Right ventricle myocardium inferior (tissue), 1 donor: ENCODE measurements around the gene LRRFIP1. TPM values are rescaled to one million over a fixed set of nuclear protein-coding genes. Genes with fewer than 3 reads are reported as not detected.
"Not testable (repeated sequence)": the region's sequence is repeated elsewhere in the genome, so short reads cannot be mapped to it uniquely, and the experiment has no call there.

Experiments used
- ATAC-seq: fragments of 200-7000 bp; cut with Tn5 transposase; one replicate; pipeline ENCODE4 v1.9.1; 2020; ENCODE audit warnings: mild to moderate bottlenecking, moderate library complexity
- DNase-seq: peaks from one replicate; pipeline ENCODE4 v3.0.0; 2021; ENCODE audit errors: missing footprints
- intact Hi-C: fragments of 100-400 bp; cut with DNase I; formaldehyde crosslinking; loops from one replicate; pipeline ENCODE4 v1.11.0; 2022
- total RNA-seq: library from RNA; stranded (reverse); fragmentation: NEBNext Ultra II Directional; extraction: Animal tissue kit (Norgen Biotek cat#: 25700); gene quantifications from one replicate; pipeline ENCODE4 v1.2.1, GENCODE V29; 2021
- donor health status: DM: no; HTN: yes; CAD: no; lungs with severe emphysema.

The LRRFIP1 gene
- total RNA-seq, 1 donor from 2014 or later: 104 TPM

DNA sequence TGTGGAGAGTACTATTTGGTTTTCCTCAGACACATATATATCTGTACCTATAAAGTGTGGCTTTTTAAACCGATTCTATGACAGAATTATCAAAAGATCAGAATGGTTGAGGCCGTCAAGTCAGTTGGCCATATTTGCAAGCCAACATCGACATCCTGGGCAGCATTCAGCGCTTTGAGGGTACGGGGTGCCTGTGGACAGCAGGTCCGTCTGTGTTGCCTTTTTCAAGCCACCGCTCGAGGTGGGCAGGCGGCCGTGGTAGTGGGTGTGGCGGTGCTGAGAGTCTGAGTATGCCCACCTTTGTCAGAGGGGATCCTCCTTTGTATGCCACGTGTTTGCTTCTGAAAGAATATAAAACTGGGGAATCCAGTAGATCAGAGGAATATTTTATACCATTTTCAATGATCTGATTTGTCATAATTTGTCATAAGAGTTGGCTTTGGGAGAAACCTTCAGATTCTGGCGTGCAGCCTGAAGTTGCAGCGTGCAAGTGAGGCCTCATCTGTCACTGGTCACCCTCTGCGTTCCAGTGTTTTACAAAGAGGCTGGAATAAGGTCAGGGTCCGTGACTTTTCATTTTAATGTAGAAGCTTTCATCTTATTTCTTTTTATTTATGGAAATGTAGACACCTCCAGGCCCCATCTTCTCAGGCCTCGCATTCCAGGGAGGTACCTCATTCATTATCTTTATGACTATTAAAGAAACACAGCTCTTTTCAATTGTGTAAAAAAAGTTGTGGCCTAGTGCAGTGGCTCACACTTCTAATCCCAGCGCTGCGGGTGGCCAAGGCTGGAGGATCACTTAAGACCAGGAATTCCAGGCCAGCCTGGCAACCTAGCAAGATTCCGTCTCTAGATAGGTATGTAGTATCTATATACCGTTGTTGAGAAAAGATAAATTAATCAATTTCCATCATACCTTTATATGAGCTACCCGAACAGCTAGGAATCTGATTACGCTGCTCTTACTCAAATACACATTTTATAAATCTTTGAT is 133.4 kb downstream of the LRRFIP1 start:
- ATAC-seq (no peak), DNase-seq (no peak)
- intact Hi-C loops: no loop called here

DNA sequence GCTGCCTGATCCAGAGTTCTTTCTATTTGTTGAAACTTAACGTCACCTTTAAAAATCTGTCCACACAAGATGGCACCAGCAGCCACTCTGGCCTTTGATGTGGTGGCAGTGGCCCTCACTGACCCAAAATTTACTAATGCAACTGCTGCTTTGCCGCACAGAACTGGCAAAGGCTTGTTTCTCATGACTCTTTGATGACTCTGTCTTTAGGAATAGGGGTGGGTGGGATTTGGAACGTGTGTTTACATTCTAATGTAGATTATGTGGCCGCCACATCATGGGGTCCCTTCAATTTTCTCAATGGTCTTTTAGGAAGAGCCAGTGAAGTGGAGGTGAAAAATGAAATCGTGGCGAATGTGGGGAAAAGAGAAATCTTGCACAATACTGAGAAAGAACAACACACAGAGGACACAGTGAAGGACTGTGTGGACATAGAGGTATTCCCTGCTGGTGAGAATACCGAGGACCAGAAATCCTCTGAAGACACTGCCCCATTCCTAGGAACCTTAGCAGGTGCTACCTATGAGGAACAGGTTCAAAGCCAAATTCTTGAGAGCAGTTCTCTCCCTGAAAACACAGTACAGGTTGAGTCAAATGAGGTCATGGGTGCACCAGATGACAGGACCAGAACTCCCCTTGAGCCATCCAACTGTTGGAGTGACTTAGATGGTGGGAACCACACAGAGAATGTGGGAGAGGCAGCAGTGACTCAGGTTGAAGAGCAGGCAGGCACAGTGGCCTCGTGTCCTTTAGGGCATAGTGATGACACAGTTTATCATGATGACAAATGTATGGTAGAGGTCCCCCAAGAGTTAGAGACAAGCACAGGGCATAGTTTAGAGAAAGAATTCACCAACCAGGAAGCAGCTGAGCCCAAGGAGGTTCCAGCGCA is 135.2 kb downstream of the LRRFIP1 start:
- intact Hi-C loops, ATAC-seq, DNase-seq: not testable (repeated sequence)

DNA sequence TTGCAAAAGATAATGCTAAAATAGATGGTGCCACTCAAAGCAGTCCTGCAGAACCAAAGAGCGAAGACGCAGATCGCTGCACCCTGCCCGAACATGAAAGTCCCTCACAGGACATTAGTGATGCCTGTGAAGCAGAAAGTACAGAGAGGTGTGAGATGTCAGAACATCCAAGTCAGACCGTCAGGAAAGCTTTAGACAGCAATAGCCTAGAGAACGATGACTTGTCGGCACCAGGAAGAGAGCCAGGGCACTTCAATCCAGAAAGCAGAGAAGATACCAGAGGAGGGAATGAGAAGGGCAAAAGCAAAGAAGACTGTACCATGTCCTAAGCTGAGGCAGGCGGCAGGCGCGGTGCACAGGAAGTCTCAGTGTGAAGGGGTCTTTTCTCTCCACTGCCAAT is 136.4 kb downstream of the LRRFIP1 start:
- intact Hi-C loops: no loop called here
- no peak for DNase-seq
- peak; percentile 79 for ATAC-seq

DNA sequence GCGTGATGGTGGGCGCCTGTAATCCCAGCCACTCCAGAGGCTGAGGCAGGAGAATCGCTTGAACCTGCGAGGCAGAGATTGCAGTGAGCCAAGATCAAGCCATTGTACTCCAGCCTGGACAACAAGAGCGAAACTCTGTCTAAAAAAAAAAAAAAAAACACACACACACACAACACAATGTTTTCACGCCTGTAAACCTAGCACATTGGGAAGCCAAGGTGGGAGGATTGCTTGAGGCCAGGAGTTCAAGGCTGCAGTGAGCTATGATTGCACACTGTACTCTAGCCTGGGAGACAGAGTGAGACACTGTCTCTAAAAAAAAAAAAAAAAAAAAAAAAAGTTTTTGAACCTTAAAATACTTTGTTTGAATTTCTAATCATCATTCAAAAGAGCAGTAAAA is 137.7 kb downstream of the LRRFIP1 start:
- DNase-seq, intact Hi-C loops, ATAC-seq: not testable (repeated sequence)

DNA sequence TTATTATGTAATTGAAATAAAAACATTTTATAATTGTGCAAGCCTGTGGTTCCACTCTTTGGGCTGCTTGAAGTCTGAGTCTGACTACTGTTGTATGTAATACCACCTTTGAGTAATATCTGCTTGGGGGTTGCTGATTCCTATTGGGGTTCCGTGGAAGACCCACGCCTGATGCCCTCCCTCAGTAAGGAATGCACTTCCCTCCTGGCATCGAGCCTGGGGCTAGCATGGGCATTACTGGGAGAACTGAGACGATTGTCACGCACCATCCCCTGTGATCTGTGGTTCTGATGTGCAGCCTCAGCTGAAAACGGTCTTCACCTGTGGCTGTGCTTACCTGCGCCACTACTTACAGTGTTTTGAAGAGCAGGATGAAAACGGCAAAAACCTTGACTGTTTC is 138.5 kb downstream of the LRRFIP1 start:
- intact Hi-C loops: no loop called here
- no peak for ATAC-seq
- no peak for DNase-seq

DNA sequence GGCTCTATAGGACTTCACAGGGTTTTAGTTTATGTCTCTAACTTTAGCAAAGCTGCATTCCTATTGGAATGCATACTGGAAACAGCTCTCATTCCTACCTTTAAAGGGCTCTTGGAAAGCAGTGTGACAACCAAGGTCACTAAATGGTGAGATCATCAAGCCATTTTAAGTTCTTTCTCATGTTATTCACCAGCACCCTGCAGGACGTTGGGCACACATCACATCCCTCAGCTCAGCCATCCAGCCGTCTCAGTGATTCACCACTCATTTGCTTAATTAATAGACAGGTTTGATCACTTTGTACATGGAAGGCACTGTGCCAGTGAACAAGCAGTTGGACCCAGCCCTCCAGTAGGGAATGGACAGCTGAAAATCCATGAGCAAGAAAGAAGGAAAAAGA is 139.0 kb downstream of the LRRFIP1 start:
- ATAC-seq (peak; percentile 21), DNase-seq (no peak)
- intact Hi-C loops: no loop called here

DNA sequence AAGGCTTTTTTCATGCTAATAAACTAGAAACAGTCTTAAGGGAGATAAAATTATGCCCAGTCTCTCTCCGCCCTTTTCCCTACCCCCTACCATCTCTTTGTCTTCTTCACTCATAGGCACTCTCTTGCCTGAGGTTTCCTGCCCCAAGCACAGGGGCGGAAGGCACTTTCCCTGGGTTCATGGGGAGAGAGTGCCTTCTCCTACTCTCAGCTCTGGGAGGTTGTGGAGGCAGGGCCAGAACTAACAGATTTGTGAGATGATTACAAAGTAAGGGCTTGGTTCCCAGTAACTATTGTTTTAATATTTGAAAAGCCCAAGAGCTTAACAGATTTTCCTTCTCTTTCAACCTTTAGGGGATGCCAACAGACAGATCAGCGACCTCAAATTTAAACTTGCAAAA is 145.1 kb downstream of the LRRFIP1 start:
- ATAC-seq: no peak
- intact Hi-C loops: no loop called here
- DNase-seq: no peak

DNA sequence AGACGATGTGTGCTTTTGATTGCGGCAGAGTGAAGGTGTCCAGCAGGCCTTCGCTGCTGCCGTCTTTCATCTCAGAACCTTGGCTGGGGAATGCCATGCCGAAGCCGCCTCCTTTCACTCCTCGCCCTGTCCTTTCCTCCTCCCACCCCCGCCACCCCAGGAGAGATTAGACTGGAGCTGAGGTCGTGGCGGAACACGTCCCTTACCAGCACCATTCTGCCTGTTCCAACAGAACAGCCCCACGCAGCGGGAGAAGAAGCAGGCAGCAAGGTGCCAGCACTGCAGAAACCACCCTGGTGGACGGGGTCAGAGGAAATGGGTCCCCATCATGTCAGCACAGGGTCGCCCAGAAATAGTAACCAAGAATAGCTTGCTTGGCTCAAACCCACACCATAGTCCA is 146.4 kb downstream of the LRRFIP1 start:
- intact Hi-C loops: no loop called here
- DNase-seq: no peak
- peak; percentile 26 for ATAC-seq

DNA sequence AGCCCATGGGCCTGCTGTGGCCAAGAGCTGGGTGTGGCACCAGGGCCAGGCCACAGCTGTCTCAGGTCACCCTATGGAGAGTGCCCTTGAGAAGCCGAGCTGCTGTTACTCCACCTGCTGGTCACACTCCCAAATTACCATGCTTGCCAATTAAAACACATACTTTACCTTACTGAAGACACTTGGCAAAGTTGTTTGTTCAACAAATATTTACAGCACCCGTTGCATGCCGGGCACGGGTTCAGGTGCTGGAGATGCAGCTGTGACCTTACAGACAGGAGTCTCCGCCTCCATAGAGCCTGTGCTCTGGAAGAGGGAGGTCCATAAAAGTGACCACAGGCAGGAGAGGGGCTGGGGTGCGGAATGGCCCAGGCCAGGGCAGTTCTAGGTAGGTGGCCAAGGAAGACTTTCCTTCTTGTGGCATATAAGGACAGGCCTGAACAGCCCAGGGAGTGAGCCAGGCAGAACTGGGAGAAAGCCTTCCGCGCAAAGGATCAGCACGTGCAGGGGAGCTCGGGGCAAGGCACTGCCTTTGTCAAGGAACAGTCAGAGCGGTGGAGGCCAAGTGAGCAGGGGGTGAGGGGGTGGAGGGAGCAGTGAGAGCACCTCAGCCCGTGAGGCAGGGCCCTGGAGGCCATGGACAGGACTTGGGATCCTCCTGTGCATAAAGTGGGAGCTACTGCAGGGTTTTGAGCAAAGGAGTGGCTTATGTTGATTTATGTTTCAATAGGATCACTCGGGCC is 147.6 kb downstream of the LRRFIP1 start:
- intact Hi-C loops: no loop called here
- DNase-seq (no peak), ATAC-seq (peak; percentile 70)

DNA sequence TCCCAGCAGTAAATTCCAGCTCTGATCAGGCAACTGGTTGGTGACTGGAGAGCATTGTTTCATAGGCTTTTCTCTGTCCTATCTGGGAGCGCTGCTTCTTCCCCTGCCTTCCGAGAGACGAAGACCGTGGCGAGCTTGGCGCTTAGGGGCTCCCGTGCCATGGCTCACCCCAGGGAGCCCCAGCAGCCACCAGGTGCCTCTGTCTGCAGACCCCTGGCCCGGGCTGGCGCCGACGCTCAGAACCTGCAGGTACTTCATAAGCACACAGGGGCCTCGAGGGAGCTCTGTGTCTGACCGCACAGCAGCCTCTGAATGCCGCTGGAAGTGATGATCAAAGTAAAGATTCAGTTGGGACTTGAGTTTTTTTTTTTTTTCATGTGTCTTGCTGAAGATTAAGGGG is 152.1 kb downstream of the LRRFIP1 start:
- intact Hi-C loops: no loop called here
- ATAC-seq (no peak), DNase-seq (no peak)

DNA sequence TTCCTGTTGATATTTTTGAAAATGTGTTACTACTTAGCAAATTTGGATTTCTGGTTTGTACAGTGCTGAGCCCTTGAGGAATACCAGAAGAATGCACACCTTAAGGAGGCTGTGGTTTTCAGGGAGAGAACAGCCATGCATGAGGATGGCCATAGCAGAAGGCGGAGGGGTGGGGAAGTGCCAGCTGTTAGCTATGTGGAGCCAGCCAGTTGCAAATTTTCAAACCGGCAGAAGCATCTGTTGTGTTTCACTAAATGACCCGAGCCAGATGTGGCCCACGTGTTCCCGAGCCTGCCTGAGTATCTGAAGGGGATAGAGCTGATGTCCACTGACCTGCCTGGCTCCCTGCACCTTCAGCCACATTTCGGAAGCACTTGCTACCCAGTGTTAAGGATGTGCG is 154.8 kb downstream of the LRRFIP1 start:
- ATAC-seq: no peak
- intact Hi-C loops: no loop called here
- no peak for DNase-seq

DNA sequence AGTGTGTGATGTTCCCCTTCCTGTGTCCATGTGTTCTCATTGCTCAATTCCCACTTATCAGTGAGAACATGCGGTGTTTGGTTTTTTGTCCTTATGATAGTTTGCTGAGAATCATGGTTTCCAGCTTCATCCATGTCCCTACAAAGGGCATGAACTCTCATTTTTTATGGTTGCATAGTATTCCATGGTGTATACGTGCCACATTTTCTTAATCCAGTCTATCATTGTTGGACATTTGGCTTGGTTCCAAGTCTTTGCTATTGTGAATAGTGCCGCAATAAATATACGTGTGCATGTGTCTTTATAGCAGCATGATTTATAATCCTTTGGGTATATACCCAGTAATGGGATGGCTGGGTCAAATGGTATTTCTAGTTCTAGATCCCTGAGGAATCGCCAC is 156.3 kb downstream of the LRRFIP1 start:
- ATAC-seq, intact Hi-C loops, DNase-seq: not testable (repeated sequence)

DNA sequence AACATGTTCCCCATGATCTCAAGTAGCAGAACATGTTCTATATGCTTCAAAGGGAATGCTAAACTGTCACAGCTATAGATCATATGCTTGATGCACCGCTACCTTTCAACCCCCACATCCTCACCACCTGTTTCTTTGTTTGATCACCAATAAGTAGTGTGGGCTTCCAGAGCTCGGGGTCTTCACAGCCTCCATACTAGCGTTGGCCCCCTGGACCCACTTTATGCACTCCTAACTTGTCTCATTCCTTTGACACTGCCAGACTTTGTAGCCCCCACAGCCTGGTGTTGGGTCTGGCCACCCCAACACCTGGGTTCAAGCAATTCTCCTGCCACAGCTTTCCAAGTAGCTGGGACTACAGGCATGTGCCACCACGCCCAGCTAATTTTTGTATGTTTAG is 159.5 kb downstream of the LRRFIP1 start:
- no peak for ATAC-seq
- intact Hi-C loops: no loop called here
- DNase-seq: no peak

DNA sequence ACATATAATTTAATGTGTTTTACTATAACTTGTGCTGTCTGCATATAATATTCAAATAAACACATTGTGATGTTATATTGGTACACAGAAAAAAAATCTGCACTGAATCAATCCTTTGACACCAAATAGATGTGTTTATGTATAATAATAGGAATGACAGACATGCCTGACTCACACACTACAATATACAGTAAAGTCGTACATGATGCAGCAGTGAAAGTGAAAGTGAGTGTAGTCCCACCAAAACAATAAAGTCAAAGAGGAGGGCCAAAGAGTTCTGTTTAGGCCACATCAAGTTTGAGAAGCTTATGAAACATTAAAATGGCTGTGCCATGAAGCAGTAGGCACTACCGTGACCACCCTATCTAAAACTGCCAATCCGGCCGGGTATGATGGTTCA is 163.0 kb downstream of the LRRFIP1 start:
- ATAC-seq (no peak), DNase-seq (no peak)
- intact Hi-C loops: no loop called here

DNA sequence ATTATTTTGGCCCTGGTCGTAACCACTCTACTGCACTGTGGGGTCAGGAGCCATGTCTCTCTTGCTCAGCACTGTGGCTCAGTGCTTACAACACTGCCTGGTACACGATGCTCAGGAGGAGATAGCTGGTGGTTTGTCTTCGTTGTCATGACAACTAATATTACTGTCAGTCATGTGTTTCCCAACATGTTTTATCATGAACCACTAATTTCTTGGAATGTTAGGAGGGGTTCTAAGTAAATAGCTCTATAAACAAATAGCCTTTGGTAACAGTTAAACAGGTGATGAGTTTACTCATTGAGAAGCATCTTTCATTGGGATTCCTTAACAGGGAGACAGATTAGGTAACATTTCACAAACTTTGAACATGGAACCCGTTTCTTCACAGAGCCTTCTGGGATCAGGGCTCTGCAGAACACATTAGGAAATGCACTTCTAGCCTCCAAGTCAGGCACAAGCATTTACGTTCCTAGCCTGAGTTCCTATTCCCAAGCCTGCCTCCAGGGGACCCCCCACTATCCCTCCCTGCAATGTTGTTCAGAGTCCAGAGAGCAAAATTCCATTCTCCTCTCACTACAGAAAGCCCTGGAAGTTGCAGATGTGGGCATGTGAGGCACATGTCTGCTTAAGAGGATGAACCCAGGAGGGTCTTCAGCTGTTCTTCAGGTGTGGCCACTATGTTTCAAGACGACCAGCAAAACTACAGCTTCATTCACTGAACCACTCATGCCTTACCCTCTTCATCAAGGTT is 164.8 kb downstream of the LRRFIP1 start:
- ATAC-seq: no peak
- intact Hi-C loops: no loop called here
- no peak for DNase-seq

DNA sequence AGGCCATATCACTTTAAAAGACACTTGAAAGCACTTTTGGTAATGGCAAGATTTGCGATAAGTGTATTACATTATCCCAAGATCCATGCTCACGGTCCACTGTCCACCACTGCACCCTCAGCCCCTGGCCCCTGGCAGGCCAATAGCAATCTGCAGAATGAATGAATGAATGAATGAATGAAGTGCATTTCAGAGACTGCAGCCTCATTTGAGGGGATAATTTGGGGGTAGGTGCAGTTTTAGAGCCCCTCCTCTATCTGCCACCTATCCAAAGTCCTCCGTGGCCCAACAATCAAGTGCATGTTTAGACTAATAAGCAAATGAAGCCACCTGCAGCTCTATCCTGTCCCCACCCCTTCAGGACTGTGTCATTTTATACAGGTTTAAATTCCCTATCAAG is 169.9 kb downstream of the LRRFIP1 start:
- no peak for DNase-seq
- intact Hi-C loops: no loop called here
- no peak for ATAC-seq

DNA sequence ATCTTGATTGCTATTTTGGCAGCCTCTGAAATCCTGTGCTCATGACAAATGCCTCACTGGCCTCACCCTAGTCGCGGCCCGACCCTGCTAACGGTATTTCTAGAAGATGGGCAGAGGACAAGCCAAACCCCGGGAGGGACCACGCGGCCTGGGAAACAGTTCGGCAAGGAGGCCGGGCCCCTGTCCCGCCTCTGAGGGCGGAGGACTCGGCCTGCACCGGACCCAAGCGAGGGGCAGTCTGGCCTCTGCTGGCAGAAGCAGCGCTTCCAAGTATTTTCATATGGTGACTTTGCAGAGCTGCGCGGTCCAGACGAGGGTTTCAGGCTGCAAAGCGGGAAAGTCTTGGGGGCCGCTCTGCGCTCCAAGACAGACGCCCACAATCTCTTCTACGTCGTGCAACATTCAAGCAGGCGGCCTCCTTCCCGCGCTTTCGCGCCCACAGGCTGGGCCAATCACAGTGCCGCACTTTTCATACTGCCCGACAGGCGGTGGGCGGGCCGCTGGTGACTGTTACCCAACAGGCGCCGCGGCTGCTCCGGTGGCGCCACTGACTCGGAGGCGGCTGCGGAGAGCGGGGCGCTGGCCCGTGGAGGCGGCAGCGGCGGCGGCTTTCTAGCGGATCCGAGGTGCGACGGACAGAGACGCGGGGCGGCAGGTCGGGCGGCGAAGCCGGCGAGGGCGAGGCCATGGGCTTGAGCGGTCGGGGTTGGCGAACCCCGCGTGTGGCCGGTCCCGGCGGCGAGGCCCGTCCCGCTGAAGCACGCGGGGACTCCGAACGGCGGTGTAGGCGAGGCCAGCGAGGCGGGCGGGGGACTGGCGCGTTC is 171.1 kb downstream of the LRRFIP1 start, which contains the start of gene RBM44:
RBM44 (plus strand) TSS at position 544 of the 824 bp plus-strand sequence. CDS start 14,831 bp downstream, outside the sequence.
- DNase-seq: no peak
- intact Hi-C loops: no loop called here
- no peak for ATAC-seq
